Thyroid gland (tissue), 4 donors: Measurements from ENCODE around the gene POFUT2.

ENCODE experiments used
- CTCF ChIP-seq, 6 experiments: fragments of 200-600 bp in 3 of 6; fragments of 450-650 bp in 3 of 6; sonication (generic) in 3 of 6; IDR thresholded peaks; one replicate each; pipeline ENCODE4 v1.5.1; 2016 to 2019; ENCODE audit warnings: antibody characterized with exemption in 6 of 6, mild to moderate bottlenecking in 2 of 6, inconsistent platforms in 1 of 6, moderate library complexity in 1 of 6
- POLR2A ChIP-seq, 2 donors: fragments of 450-650 bp; IDR thresholded peaks; one replicate each; pipeline ENCODE4 v1.6.1; 2017; ENCODE audit warnings: antibody characterized with exemption in 2 of 2, mild to moderate bottlenecking in 2 of 2, moderate library complexity in 1 of 2

GRCh38 chr21:45252448-45252925, 35.2 kb downstream of the POFUT2 start:
- no peak for TF ChIP-seq POLR2A (IDR thresholded peaks at IDR 0.05)
- TF ChIP-seq CTCF (IDR thresholded peaks at IDR 0.05), result no peak
